Measurements from ENCODE around the gene ODAD3.

GRCh38 chr19:11374433-11375142 lies 60.3 kb downstream of the ODAD3 start, which contains the start of gene SWSAP1:
- TF ChIP-seq CTCF (IDR thresholded peaks at IDR 0.05) (peak in 1 of 4 experiments; percentile 1), POLR2A (IDR thresholded peaks at IDR 0.05) (peak in 1 of 2 donors; percentile 55)
